Muscle layer of colon (tissue), 2 donors: ENCODE results near the gene TMEM217.
"Not testable (repeated sequence)": the region's sequence is repeated elsewhere in the genome, so short reads cannot be mapped to it uniquely, and the experiment has no call there.

Experiments
- H3K27ac ChIP-seq: one replicate; pipeline ENCODE4 v1.7.0; 2013; ENCODE audit warnings: low read depth, mild to moderate bottlenecking, low read length, moderate library complexity
- H3K27me3 ChIP-seq, 2 donors: one replicate each; pipeline ENCODE4 v1.7.0; 2013; ENCODE audit warnings: low read length in 2 of 2, mild to moderate bottlenecking in 2 of 2; ENCODE audit not compliant: insufficient read depth in 2 of 2, control insufficient read depth in 1 of 2
- H3K36me3 ChIP-seq: one replicate; pipeline ENCODE4 v1.7.0; 2013; ENCODE audit warnings: mild to moderate bottlenecking, low read length; ENCODE audit not compliant: insufficient read depth
- H3K4me1 ChIP-seq: one replicate; pipeline ENCODE4 v1.7.0; 2013; ENCODE audit warnings: mild to moderate bottlenecking, low read length; ENCODE audit not compliant: insufficient read depth
- H3K4me3 ChIP-seq, 2 donors: one replicate each; pipeline ENCODE4 v1.7.0; 2013; ENCODE audit warnings: low read length in 2 of 2, low read depth in 1 of 2, mild to moderate bottlenecking in 1 of 2, moderate library complexity in 1 of 2
- H3K9ac ChIP-seq: one replicate; pipeline ENCODE4 v1.7.0; 2013; ENCODE audit warnings: low read length
- H3K9me3 ChIP-seq: one replicate; pipeline ENCODE4 v1.7.0; 2013; ENCODE audit warnings: mild to moderate bottlenecking, low read length
- donor health status: abdominal sarcoma.
- donor health status: Adenocarcinoma of cecum.

The TMEM217 gene

GRCh38 chr6:37257634-37258404 lies at the start of gene TMEM217, which contains the start of gene TBC1D22B:
Gene TMEM217 (minus strand): TSS chr6:37258144. CDS start chr6:37219030, 39,114 bp downstream.
Gene TBC1D22B (plus strand): TSS chr6:37257772. CDS start chr6:37257918, 146 bp downstream.
- no peaks in the 10 kb centered on the region for H3K36me3 ChIP-seq
- no peaks in the 10 kb centered on the region for H3K27me3 ChIP-seq
- H3K9ac ChIP-seq = peak within 1 kb of the TSS; percentile 95
- H3K9me3 ChIP-seq = no peaks in the 10 kb centered on the region
- peak within 1 kb of the TSS; percentile 36 for H3K27ac ChIP-seq
- H3K4me3 ChIP-seq = peak within 1 kb of the TSS; percentile 86 to 94
- peaks cover 11% of the 10 kb centered on the region for H3K4me1 ChIP-seq

- H3K4me3 ChIP-seq, H3K9ac ChIP-seq, H3K9me3 ChIP-seq, H3K27me3 ChIP-seq, H3K27ac ChIP-seq: not testable (repeated sequence)
- Histone ChIP-seq H3K36me3 (peaks cover 15% of the 10 kb centered on the region), H3K4me1 (peaks cover 14% of the 10 kb centered on the region)
Observed at GRCh38 chr6:37307484-37307883, 49.5 kb upstream of the TMEM217 start.

- Histone ChIP-seq H3K9me3 (no peaks in the 10 kb centered on the region), H3K27me3 (no peaks in the 10 kb centered on the region), H3K27ac (no peak overlapping the region), H3K4me1 (peaks cover 14% of the 10 kb centered on the region), H3K36me3 (peaks cover 23% of the 10 kb centered on the region), H3K9ac (no peak overlapping the region), H3K4me3 (no peak overlapping the region)
Observed at GRCh38 chr6:37306624-37307222, 48.8 kb upstream of the TMEM217 start.

- H3K9ac ChIP-seq = no peak overlapping the region
- H3K4me1 ChIP-seq = peaks cover 14% of the 10 kb centered on the region
- no peak overlapping the region for H3K27ac ChIP-seq
- no peaks in the 10 kb centered on the region for H3K27me3 ChIP-seq
- no peak overlapping the region for H3K4me3 ChIP-seq
- no peaks in the 10 kb centered on the region for H3K9me3 ChIP-seq
- peaks cover 26% of the 10 kb centered on the region for H3K36me3 ChIP-seq
Observed at GRCh38 chr6:37305841-37306425, 48.0 kb upstream of the TMEM217 start.

DNA sequence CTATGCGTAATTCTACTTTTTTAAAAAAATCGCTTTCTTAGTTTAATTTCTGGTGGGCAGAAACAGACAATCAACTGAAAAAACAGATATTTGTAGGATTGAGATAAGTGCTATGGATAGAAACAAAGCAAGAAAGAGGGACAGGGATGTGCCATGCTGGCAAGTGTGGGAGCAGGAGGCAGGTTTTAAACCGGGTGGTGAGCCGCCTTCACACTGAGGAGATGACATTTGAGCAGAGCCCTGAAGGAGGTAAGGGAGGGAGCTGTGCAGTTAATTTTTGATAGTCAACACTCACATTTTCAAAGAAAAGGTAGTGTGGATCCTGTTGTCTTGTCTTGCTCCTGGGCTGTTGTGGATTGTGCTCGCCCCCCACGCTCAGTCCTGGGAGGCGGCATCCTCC lies 46.8 kb upstream of the TMEM217 start:
- Histone ChIP-seq H3K4me1 (peaks cover 14% of the 10 kb centered on the region), H3K9ac (no peak overlapping the region), H3K4me3 (no peak overlapping the region), H3K27me3 (no peaks in the 10 kb centered on the region), H3K27ac (no peak overlapping the region), H3K36me3 (peaks cover 26% of the 10 kb centered on the region), H3K9me3 (no peaks in the 10 kb centered on the region)

DNA sequence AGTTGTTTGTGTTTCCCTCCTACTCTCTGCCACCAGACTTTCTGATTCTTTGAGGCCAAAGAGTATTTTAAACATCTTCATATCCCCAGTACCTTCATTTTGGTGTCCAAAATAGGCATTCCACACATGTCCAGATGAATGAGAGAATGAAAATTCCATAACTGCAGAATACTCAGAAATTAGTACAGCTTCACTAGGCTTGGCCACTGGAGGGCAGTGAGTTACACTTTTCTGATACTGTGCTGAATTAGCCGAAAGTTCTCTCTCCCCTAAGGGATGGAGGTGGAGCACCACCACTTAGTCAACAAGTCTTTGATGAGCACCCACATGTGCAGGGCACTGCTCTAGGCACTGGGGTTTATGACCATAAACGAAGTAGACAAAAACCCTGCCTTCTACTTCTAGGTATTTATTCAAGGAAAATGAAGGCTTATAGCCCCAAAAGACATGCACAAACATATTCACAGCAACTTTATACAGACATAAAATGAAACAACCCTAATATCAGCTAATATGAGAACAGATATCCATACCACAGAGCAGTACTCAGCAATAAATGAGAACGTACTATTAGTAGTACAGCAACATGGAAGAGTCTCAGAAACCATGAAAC lies 46.1 kb upstream of the TMEM217 start:
- no peak overlapping the region for H3K9ac ChIP-seq
- no peaks in the 10 kb centered on the region for H3K9me3 ChIP-seq
- H3K4me1 ChIP-seq = peaks cover 14% of the 10 kb centered on the region
- no peaks in the 10 kb centered on the region for H3K27me3 ChIP-seq
- H3K4me3 ChIP-seq = no peak overlapping the region
- H3K27ac ChIP-seq = no peak overlapping the region
- peaks cover 26% of the 10 kb centered on the region for H3K36me3 ChIP-seq

GRCh38 chr6:37303091-37303660 lies 45.2 kb upstream of the TMEM217 start:
- Histone ChIP-seq H3K4me1 (peaks cover 6% of the 10 kb centered on the region), H3K9me3 (no peaks in the 10 kb centered on the region), H3K4me3 (no peak overlapping the region), H3K27me3 (no peaks in the 10 kb centered on the region), H3K9ac (no peak overlapping the region), H3K27ac (no peak overlapping the region), H3K36me3 (peaks cover 26% of the 10 kb centered on the region)

DNA sequence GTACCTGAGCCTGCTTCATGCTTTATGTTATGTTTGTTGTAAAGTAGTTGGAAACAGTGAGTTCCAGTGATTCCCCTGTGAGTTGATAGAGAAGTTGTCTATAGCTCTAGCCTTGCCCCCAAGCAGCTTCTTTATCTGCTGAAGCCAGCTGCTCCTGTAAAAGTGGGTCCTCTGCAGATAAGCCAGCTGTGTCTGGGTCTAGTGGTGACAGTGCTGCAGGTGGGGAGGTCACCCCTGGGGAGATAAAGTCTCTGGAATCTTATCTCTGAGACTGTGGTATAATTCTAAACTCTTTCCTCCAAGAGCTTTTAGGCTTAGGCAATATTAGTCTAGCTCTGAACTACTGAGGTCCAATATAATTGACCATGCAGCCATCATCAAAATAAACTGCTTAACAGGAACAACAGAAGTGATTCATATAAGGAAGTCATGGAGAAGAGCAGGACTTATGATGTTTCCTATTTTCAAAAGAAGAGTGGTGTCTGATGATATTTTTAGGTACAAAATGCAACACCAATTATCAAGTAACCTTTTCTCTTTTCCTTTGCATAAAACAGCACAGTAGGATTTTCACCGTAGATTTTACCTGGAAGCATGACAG lies 44.2 kb upstream of the TMEM217 start:
- Histone ChIP-seq H3K4me1 (no peaks in the 10 kb centered on the region), H3K27me3 (no peaks in the 10 kb centered on the region), H3K36me3 (peaks cover 26% of the 10 kb centered on the region), H3K9ac (no peak overlapping the region), H3K9me3 (no peaks in the 10 kb centered on the region), H3K27ac (no peak overlapping the region), H3K4me3 (no peak overlapping the region)

GRCh38 chr6:37299990-37300389 lies 42.0 kb upstream of the TMEM217 start:
- H3K9me3 ChIP-seq = no peaks in the 10 kb centered on the region
- peaks cover 26% of the 10 kb centered on the region for H3K36me3 ChIP-seq
- H3K9ac ChIP-seq = no peak overlapping the region
- H3K4me3 ChIP-seq = no peak overlapping the region
- H3K27ac ChIP-seq = no peak overlapping the region
- no peaks in the 10 kb centered on the region for H3K27me3 ChIP-seq
- no peaks in the 10 kb centered on the region for H3K4me1 ChIP-seq

- no peaks in the 10 kb centered on the region for H3K27me3 ChIP-seq
- no peaks in the 10 kb centered on the region for H3K9me3 ChIP-seq
- no peaks in the 10 kb centered on the region for H3K4me1 ChIP-seq
- no peak overlapping the region for H3K4me3 ChIP-seq
- no peak overlapping the region for H3K27ac ChIP-seq
- peaks cover 26% of the 10 kb centered on the region for H3K36me3 ChIP-seq
- H3K9ac ChIP-seq = no peak overlapping the region
Observed at GRCh38 chr6:37298958-37299357, 41.0 kb upstream of the TMEM217 start.

DNA sequence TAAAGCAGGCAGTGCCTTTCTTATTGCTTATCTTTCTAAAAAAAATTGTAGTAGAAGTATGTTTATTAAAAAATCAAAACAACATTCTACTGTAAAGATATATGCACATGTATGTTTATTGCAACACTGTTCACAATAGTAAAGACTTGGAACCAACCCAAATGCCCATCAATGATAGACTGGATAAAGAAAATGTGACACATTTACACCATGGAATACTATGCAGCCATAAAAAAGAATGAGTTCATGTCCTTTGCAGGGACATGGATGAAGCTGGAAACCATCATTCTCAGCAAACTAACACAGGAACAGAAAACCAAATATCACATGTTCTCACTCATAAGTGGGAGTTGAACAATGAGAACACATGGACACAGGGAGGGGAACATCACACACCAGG lies 39.7 kb upstream of the TMEM217 start:
- H3K4me3 ChIP-seq, H3K4me1 ChIP-seq, H3K27ac ChIP-seq, H3K9me3 ChIP-seq, H3K27me3 ChIP-seq, H3K9ac ChIP-seq: not testable (repeated sequence)
- H3K36me3 ChIP-seq = peaks cover 13% of the 10 kb centered on the region
